GM19328 (cell line): ENCODE results near the gene ZNF804A.

Source experiments
- ATAC-seq: cut with Tn5 transposase; IDR thresholded peaks from one replicate; pipeline ENCODE4 v1.9.1; 2021; ENCODE audit warnings: mild to moderate bottlenecking, moderate library complexity; ENCODE audit not compliant: unreplicated experiment

ZNF804A gene

DNA sequence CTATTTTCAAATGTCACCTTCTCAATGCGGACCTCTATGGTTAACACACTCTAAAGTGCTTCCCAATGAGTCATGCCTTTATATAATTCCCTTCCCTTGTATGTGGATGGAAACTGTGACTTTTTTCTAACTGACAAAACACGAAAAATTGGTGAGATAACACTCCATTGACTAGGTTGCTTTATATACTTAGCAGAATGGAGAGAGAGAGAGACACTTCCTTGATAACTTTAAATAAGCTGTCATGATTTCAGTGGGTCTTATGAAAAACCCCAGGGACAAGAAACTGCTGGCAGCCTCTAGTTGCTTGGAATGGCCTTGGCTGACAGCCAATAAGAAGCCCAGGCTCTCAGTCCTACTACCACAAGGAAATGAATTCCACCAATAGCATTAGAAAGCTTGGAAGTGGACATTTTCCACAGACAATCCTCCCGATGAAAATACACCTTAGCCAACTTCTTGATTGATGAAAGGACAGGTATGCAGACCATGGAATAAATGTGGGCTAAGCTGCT is 322.2 kb downstream of the ZNF804A start:
- ATAC-seq: no peak

DNA sequence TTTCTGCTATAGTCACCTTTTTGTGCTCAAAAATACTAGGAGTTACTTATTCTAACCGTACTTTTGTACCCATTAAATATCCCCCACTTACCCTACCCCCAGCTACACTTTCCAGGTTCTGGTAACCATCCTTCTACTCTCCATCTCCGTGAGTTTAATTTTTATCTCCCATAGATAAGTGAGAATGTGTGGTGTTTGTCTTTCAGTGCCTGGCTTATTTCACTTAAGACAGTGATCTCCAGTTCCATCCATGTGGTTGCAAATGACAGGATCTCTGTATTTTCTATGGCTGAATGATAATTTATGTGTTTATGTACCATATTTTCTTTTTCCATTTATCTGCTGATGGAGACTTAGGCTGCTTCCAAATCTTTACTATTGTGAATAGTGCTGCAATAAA is 323.3 kb downstream of the ZNF804A start:
- ATAC-seq: no peak

DNA sequence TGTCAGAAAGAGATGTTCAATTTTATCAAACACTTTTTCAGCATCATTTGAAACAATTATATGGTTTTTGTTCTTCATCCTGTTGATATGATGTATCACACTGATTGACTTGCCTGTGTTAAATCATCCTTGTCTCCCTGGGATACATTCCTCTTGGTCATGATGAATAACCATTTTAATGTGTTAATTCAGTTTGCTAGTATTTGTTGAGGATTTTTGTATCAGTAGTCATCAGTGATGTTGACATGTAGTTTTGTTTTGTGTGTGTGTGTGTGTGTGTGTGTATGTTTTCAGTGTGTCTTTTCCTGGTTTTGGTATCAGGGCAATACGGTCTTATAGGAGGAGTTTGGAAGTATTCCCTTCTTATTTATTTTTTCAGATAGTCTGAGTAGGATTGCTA is 325.4 kb downstream of the ZNF804A start:
- ATAC-seq: no peak

DNA sequence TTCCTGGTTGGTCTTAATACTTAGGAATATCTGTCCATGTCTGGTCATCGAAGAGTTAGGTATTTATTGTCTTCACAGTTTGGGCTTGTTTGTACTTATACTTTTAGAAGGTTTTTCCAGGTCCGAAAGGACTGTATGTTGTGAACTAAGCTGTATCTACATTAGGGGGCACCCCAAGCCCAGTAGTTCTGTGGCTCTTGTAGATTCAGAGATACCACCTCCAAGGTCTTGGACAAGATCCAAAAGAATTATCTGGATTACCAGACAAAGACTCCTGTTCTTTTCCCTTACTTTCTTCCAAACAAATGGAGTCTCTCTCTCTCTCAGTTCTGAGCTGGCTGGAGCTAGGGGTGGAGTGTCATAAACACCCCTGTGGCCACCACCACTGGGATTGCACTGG is 328.7 kb downstream of the ZNF804A start:
- no peak for ATAC-seq

DNA sequence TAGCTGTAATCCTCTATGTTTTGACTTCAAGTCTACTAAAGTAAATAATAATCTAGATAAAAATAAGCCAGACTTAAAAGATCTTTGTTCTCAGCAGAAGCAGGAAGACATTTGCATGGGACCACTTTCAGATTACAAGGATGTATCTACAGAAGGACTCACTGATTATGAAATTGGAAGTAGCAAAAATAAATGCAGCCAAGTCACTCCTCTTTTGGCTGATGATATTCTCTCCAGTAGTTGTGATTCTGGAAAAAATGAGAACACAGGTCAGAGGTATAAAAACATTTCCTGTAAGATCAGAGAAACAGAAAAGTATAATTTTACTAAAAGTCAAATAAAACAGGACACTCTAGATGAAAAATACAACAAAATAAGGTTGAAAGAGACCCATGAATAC is 338.4 kb downstream of the ZNF804A start:
- ATAC-seq: no peak

DNA sequence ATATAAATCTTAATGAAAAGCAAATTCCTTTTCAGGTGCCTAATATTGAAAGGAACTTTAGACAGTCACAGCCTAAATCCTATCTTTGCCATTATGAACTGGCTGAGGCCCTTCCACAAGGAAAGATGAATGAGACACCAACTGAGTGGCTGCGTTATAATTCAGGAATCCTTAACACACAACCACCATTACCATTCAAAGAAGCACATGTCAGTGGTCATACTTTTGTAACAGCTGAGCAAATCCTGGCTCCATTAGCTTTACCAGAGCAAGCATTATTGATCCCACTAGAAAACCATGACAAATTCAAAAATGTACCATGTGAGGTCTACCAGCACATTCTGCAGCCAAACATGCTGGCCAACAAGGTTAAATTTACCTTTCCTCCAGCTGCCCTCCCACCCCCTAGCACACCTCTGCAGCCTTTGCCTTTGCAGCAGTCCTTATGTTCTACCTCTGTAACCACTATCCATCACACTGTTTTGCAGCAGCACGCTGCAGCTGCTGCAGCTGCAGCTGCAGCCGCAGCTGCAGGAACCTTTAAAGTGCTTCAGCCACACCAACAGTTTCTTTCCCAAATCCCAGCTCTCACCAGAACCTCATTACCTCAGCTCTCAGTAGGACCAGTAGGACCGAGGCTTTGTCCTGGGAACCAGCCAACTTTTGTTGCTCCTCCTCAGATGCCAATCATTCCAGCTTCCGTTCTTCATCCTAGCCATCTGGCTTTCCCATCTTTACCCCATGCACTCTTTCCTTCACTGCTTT is 340.1 kb downstream of the ZNF804A start:
- no peak for ATAC-seq

DNA sequence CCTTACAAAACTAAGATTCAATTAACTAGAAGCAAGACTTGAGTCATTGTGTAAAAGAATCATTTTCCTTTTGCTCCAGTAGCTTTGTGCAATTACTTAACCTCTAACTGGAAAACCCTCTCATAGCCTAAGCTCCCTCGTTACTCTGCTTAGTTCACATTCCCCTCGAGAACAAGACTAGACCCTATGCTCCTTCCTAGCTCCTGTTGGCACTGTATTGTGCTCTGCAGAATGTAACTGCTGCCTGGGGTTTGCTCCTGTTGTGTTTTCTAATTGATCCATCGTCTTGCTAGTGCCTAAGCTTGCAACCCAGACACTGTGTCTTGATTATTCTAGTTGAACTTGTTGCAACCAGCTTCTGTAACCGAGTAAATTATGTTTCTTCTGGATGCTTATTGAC is 347.0 kb downstream of the ZNF804A start:
- no peak for ATAC-seq

DNA sequence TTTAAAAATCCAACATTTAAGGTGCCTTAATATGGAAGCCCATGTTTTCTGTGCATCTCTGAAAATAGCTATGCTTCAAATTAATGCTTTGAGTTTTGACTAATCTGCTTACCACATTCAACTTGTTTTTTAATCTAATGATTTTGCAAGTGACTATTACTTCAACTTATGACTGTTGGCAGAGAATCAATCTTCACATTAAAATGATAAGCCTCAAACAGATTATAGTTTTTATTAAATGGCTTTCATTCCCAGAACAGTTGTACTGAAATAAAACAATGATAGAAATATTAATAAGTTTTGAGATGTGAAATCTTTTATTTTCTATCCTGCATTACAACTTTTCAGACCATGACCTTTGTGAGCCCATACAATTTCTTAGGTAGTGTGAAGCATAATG is 347.5 kb downstream of the ZNF804A start:
- ATAC-seq: no peak

DNA sequence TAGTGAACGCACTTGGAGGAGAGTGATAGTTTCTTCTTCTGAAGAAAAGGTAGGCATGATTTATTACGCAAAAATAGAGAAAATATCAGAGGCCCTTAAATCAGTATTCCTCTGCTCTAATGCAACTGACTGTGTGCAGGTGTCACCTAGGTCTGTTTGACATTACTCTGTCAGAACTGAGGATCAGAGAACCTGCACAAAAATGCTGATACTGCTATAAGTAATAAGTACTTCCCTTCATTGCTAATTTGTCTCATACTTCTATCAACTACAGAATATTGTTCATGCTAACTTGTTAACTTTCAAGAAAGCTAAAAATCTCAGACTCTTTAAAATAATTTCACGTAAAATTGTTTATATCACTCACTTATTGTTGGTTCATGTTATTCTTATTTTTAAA is 358.5 kb downstream of the ZNF804A start:
- no peak for ATAC-seq

DNA sequence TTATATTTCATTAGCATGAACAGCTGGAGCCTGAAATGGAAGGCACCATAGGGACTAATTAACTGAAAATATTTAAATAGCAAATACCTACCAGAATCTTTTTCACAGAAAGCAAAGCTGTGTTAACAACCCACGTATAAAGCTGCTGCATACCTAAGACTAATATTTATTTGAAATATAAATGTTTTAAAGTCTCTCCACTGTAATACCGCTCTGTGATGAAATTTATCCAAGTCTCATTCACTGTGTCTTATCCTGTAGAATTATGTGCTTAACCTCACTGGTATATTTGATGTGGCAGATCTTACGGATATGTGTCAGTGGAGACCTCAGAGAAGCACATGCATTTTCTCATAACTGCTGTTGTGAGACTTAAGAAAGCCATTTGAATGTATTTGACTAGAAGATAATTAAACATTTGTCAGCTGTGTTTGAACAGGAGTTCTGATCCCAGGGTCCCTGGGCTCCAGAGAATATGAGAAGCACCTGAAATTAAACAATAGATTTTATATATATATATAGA is 373.3 kb downstream of the ZNF804A start:
- no peak for ATAC-seq
